Retinal pigment epithelial cell (primary cell): ENCODE results near the gene GET3.

Experiments used
- DNase-seq: peaks from one replicate; pipeline ENCODE4 v3.0.0-alpha.2; 2010; ENCODE audit warnings: low read depth
- H3K4me3 ChIP-seq: 2 replicates; pipeline ENCODE4 v1.5.1; 2011; ENCODE audit warnings: mild to moderate bottlenecking, low read length, control low read depth, moderate library complexity
- CTCF ChIP-seq: conservative IDR thresholded peaks from 2 replicates; pipeline ENCODE4 v1.5.1; 2011; ENCODE audit warnings: low read depth, low read length, control low read depth, inconsistent platforms

Gene GET3

GRCh38 chr19:12752056-12752781, 14.9 kb downstream of the GET3 start:
- no peak for DNase-seq
- no peak overlapping the region for H3K4me3 ChIP-seq
- no peak for TF ChIP-seq CTCF

- no peak overlapping the region for H3K4me3 ChIP-seq
- no peak for TF ChIP-seq CTCF
- DNase-seq: no peak
Observed at GRCh38 chr19:12754465-12755196, 17.3 kb downstream of the GET3 start.

- no peak for DNase-seq
- no peak overlapping the region for H3K4me3 ChIP-seq
Observed at GRCh38 chr19:12756150-12756883, 19.0 kb downstream of the GET3 start.

GRCh38 chr19:12757544-12758274, 20.4 kb downstream of the GET3 start:
- DNase-seq: no peak
- peak overlapping the region; percentile 23 for H3K4me3 ChIP-seq

More at GRCh38 chr19:12756150-12756883, 19.0 kb downstream of the GET3 start:
- no peak for TF ChIP-seq CTCF

GRCh38 chr19:12759686-12760085, 22.4 kb downstream of the GET3 start:
- H3K4me3 ChIP-seq: no peak overlapping the region
- no peak for TF ChIP-seq CTCF
- DNase-seq: no peak

More at GRCh38 chr19:12757544-12758274, 20.4 kb downstream of the GET3 start:
- TF ChIP-seq CTCF: peak; percentile 80

GRCh38 chr19:12763100-12763499, 25.8 kb downstream of the GET3 start:
- H3K4me3 ChIP-seq: no peak overlapping the region
- no peak for DNase-seq
- TF ChIP-seq CTCF: no peak
